K562 (cell line): ENCODE results near the gene PDE1A.

Experiments
- CREB1 ChIP-seq, 2 experiments: sonication (generic) in 1 of 2; formaldehyde crosslinking in 1 of 2; IDR thresholded peaks; 2 replicates each; pipeline versions ENCODE4 v1.6.1 to v1.8.0; 2012 to 2022; ENCODE audit warnings: inconsistent platforms in 1 of 2, mild to moderate bottlenecking in 1 of 2, missing genetic modification reagents in 1 of 2, moderate library complexity in 1 of 2
- CTCF ChIP-seq, 3 experiments: IDR thresholded peaks in 2 of 3; conservative IDR thresholded peaks in 1 of 3; 2 replicates each; pipeline ENCODE4 v1.5.1; 2011 to 2012; ENCODE audit warnings: low read length in 3 of 3, mild to moderate bottlenecking in 3 of 3, control low read depth in 2 of 3, improper control_type of control experiment in 1 of 3, inconsistent platforms in 1 of 3, low read depth in 1 of 3, mixed read lengths in 1 of 3, moderate library complexity in 1 of 3; ENCODE audit not compliant: insufficient read depth in 2 of 3
- ELF1 ChIP-seq: fragments of 200-800 bp; sonication (Bioruptor generic); IDR thresholded peaks from 2 replicates; pipeline ENCODE4 v1.6.1; 2016; ENCODE audit warnings: missing genetic modification characterization, missing compliant biosample characterization
- EZH2 ChIP-seq: IDR thresholded peaks from 2 replicates; pipeline ENCODE4 v1.6.1; 2012; ENCODE audit warnings: low read depth, mild to moderate bottlenecking, inconsistent platforms, low read length, borderline replicate concordance
- NFRKB ChIP-seq: fragments of 450-650 bp; IDR thresholded peaks from 2 replicates; pipeline ENCODE4 v1.6.1; 2016; ENCODE audit warnings: low read depth
- U2AF1 ChIP-seq: fragments of 200-400 bp; formaldehyde crosslinking; optimal IDR thresholded peaks from 2 replicates; pipeline ENCODE3; 2017; ENCODE audit warnings: mild to moderate bottlenecking, low read depth, low read length, moderate library complexity
- ZBTB11 ChIP-seq, 3 experiments: fragments of 200-800 bp in 1 of 3; fragments of 250-450 bp in 1 of 3; fragments of 450-650 bp in 1 of 3; sonication (Bioruptor Pico) in 1 of 3; sonication (Bioruptor generic) in 1 of 3; formaldehyde crosslinking in 1 of 3; IDR thresholded peaks; 2 replicates each; pipeline versions ENCODE4 v1.6.1 to v1.8.0; 2016 to 2022; ENCODE audit warnings: mild to moderate bottlenecking in 2 of 3, missing genetic modification characterization in 2 of 3, missing compliant biosample characterization in 1 of 3, moderate library complexity in 1 of 3
- ZBTB8A ChIP-seq: fragments of 450-650 bp; IDR thresholded peaks from 2 replicates; pipeline ENCODE4 v1.6.1; 2018; ENCODE audit warnings: mild to moderate bottlenecking, moderate library complexity; ENCODE audit not compliant: partially characterized antibody
- ZNF121 ChIP-seq: sonication (generic); formaldehyde crosslinking; conservative IDR thresholded peaks from 2 replicates; pipeline ENCODE4 v1.8.0; 2022; ENCODE audit warnings: missing genetic modification reagents
- ZNF778 ChIP-seq: fragments of 450-650 bp; formaldehyde crosslinking; IDR thresholded peaks from 2 replicates; pipeline ENCODE4 v1.4.0; 2020; ENCODE audit warnings: mild to moderate bottlenecking, moderate library complexity
- TF ChIP-seq, protein P1 (sequence below): sonication (generic); formaldehyde crosslinking; IDR thresholded peaks from 2 replicates; pipeline ENCODE4 v1.8.0; 2023; ENCODE audit warnings: mild to moderate bottlenecking, missing genetic modification reagents
- TF ChIP-seq, protein P2 (sequence below): sonication (generic); formaldehyde crosslinking; IDR thresholded peaks from 2 replicates; pipeline ENCODE4 v1.8.0; 2022; ENCODE audit warnings: mild to moderate bottlenecking, missing genetic modification reagents

- no peak for TF ChIP-seq NFRKB
- no peak for TF ChIP-seq EZH2
- TF ChIP-seq, protein P1, sequence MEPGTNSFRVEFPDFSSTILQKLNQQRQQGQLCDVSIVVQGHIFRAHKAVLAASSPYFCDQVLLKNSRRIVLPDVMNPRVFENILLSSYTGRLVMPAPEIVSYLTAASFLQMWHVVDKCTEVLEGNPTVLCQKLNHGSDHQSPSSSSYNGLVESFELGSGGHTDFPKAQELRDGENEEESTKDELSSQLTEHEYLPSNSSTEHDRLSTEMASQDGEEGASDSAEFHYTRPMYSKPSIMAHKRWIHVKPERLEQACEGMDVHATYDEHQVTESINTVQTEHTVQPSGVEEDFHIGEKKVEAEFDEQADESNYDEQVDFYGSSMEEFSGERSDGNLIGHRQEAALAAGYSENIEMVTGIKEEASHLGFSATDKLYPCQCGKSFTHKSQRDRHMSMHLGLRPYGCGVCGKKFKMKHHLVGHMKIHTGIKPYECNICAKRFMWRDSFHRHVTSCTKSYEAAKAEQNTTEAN (CRISPR knock-in tag) = no peak
- TF ChIP-seq ZNF778 (CRISPR knock-in tag) = no peak
- TF ChIP-seq CTCF (IDR thresholded peaks at IDR 0.05 in 2 of 3, conservative IDR thresholded peaks at IDR 0.05 in 1 of 3; ENCODE audit: insufficient read depth in 2 of 3, low read depth in 1 of 3, low read length in 3 of 3) = no peak
- TF ChIP-seq, protein P2, sequence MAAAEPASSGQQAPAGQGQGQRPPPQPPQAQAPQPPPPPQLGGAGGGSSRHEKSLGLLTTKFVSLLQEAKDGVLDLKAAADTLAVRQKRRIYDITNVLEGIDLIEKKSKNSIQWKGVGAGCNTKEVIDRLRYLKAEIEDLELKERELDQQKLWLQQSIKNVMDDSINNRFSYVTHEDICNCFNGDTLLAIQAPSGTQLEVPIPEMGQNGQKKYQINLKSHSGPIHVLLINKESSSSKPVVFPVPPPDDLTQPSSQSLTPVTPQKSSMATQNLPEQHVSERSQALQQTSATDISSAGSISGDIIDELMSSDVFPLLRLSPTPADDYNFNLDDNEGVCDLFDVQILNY (CRISPR knock-in tag) = no peak
- no peak for TF ChIP-seq ELF1
- TF ChIP-seq ZNF121 (CRISPR knock-in tag) = no peak
- no peak for TF ChIP-seq U2AF1
- no peak for TF ChIP-seq CREB1 (IDR thresholded peaks at IDR 0.05)
- no peak for TF ChIP-seq CREB1 (CRISPR knock-in tag; IDR thresholded peaks at IDR 0.05)
- TF ChIP-seq ZBTB8A = no peak
- TF ChIP-seq ZBTB11 (CRISPR knock-in tag; IDR thresholded peaks at IDR 0.05) = no peak
Measured at GRCh38 chr2:182248362-182248761, 178.5 kb downstream of the PDE1A start.
